Measurements from ENCODE around the gene SCAP. TPM values are rescaled to one million over a fixed set of nuclear protein-coding genes. Genes with fewer than 3 reads are reported as not detected.
A peak's percentile ranks its signal among the peaks of the same experiment; 100 is the strongest.

Gene SCAP
- polyA plus RNA-seq, 1 of the 3 experiments (the other 2 are of a cell fraction): 28.0 TPM

- H3K9ac ChIP-seq: peak overlapping the region; percentile 97
- H3K4me1 ChIP-seq (ENCODE audit: control insufficient read depth in 1 of 2, insufficient read depth in 2 of 2, low read depth in 1 of 2, low read length in 1 of 2): peaks cover 0 to 15% of the 10 kb centered on the region in 2 experiments; a peak in 1 of 4 replicates
- 7% methylated on average over 35 of the region's 44 CpGs for WGBS (ENCODE audit: low lambda C conversion rate)
- TF ChIP-seq POLR2AphosphoS5 (IDR thresholded peaks at IDR 0.05; ENCODE audit: low read depth, low read length): peak; percentile 80
- peak; percentile 73; the same call in 1 of the 2 replicates for TF ChIP-seq TAF1 (IDR thresholded peaks at IDR 0.05; ENCODE audit: borderline replicate concordance, low read depth, low read length)
- TF ChIP-seq, protein P1, sequence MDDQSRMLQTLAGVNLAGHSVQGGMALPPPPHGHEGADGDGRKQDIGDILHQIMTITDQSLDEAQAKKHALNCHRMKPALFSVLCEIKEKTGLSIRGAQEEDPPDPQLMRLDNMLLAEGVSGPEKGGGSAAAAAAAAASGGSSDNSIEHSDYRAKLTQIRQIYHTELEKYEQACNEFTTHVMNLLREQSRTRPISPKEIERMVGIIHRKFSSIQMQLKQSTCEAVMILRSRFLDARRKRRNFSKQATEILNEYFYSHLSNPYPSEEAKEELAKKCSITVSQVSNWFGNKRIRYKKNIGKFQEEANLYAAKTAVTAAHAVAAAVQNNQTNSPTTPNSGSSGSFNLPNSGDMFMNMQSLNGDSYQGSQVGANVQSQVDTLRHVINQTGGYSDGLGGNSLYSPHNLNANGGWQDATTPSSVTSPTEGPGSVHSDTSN (IDR thresholded peaks at IDR 0.05): no peak
- TF ChIP-seq, protein P2, sequence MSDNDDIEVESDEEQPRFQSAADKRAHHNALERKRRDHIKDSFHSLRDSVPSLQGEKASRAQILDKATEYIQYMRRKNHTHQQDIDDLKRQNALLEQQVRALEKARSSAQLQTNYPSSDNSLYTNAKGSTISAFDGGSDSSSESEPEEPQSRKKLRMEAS (IDR thresholded peaks at IDR 0.05; ENCODE audit: low read depth): 0 out of 2 replicates have a peak, but pooled peaks have one; percentile 40
- 0 out of 2 replicates have a peak, but pooled peaks have one; percentile 26 for TF ChIP-seq FOXJ3 (CRISPR knock-in tag; IDR thresholded peaks at IDR 0.05)
- peak; percentile 65 for TF ChIP-seq ELF1 (IDR thresholded peaks at IDR 0.05)
- TF ChIP-seq SIN3A (IDR thresholded peaks at IDR 0.05; ENCODE audit: borderline replicate concordance, low read depth, low read length): peak; percentile 91
- TF ChIP-seq MXI1 (IDR thresholded peaks at IDR 0.05; ENCODE audit: low read depth, low read length): peak; percentile 99
- TF ChIP-seq EZH2phosphoT487 (IDR thresholded peaks at IDR 0.05; ENCODE audit: borderline replicate concordance, low read depth): no peak
- 0 out of 2 replicates have a peak, but pooled peaks have one; percentile 18 for TF ChIP-seq NRF1 (IDR thresholded peaks at IDR 0.05; ENCODE audit: low read depth, low read length)
- TF ChIP-seq, protein P3, sequence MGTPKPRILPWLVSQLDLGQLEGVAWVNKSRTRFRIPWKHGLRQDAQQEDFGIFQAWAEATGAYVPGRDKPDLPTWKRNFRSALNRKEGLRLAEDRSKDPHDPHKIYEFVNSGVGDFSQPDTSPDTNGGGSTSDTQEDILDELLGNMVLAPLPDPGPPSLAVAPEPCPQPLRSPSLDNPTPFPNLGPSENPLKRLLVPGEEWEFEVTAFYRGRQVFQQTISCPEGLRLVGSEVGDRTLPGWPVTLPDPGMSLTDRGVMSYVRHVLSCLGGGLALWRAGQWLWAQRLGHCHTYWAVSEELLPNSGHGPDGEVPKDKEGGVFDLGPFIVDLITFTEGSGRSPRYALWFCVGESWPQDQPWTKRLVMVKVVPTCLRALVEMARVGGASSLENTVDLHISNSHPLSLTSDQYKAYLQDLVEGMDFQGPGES (IDR thresholded peaks at IDR 0.05; ENCODE audit: low read depth, low read length): no peak
- DNase-seq: peak; percentile 93
- peak overlapping the region; percentile 87 to 98 for H3K27ac ChIP-seq (ENCODE audit: low read depth in 2 of 2, low read length in 1 of 2)
- CTCF ChIA-PET: interaction anchor here (0.6 to 2.0 kb wide), 3 partner anchors 40 to 361 kb away, joined by 3 to 12 read pairs (median 4); no protein-coding TSS in a partner anchor
- H3K9me2 ChIP-seq: no peaks in the 10 kb centered on the region
- H4K20me1 ChIP-seq (ENCODE audit: insufficient read depth): peaks cover 48% of the 10 kb centered on the region
- peak overlapping the region; percentile 98 for H3K4me2 ChIP-seq
- H3K27me3 ChIP-seq (ENCODE audit: insufficient read depth): no peaks in the 10 kb centered on the region
- peaks cover 3% of the 10 kb centered on the region for H3F3A ChIP-seq (replicated peaks; ENCODE audit: insufficient read depth)
- peaks cover 0 to 13% of the 10 kb centered on the region in 2 experiments for H3K36me3 ChIP-seq (replicated peaks in 1 of 2; ENCODE audit: control insufficient read depth in 1 of 2, insufficient read depth in 2 of 2, low read length in 1 of 2)
- H3K9me3 ChIP-seq: no peaks in the 10 kb centered on the region
- H3K79me2 ChIP-seq (ENCODE audit: insufficient read depth): peaks cover 75% of the 10 kb centered on the region
- POLR2A ChIA-PET: interaction anchor here (0.8 to 1.2 kb wide), 4 partner anchors 12 to 41 kb away, joined by 3 to 4 read pairs (median 4); no protein-coding TSS in a partner anchor
- peak overlapping the region; percentile 64; the same call in 1 of the 2 replicates for H2AFZ ChIP-seq (ENCODE audit: low read depth)
- peak overlapping the region; percentile 77 to 96 for H3K4me3 ChIP-seq (ENCODE audit: low read depth in 2 of 2, low read length in 1 of 2)
Observed at GRCh38 chr3:47381317-47382157, 94.2 kb downstream of the SCAP start.

Data from SK-N-SH (cell line).